ENCODE measurements around the gene NTN1. TPM values are rescaled to one million over a fixed set of nuclear protein-coding genes. Genes with fewer than 3 reads are reported as not detected.

NTN1 gene
- polyA plus RNA-seq, 1 experiment: 0.05 TPM

- H3K27ac ChIP-seq (ENCODE audit: low read depth, low read length): no peak overlapping the region
- no peak for TF ChIP-seq CTCF (IDR thresholded peaks at IDR 0.05; ENCODE audit: low read depth, low read length)
- H3K27me3 ChIP-seq (ENCODE audit: control insufficient read depth, insufficient read depth, low read length): peaks cover 26% of the 10 kb centered on the region
- ChIA-PET CTCF (interaction anchor here (0.8 kb wide), 1 partner anchor 314 kb away, joined by 3 read pairs; no protein-coding TSS in a partner anchor), POLR2A (interaction anchor here (0.8 kb wide), 1 partner anchor 12 kb away, joined by 3 read pairs; no protein-coding TSS in a partner anchor)
- H3K4me3 ChIP-seq (ENCODE audit: low read depth, low read length): no peak overlapping the region
- H3K9me3 ChIP-seq (ENCODE audit: control insufficient read depth, insufficient read depth, low read length): no peaks in the 10 kb centered on the region
- no peak for DNase-seq (ENCODE audit: low read depth, low spot score)
These were observed 184.5 kb downstream of the NTN1 start for GRCh38 chr17:9205520-9206409.

GRCh38 chr17:9206410-9206703 lies 185.0 kb downstream of the NTN1 start:
- H3K9me3 ChIP-seq (ENCODE audit: control insufficient read depth, insufficient read depth, low read length): no peaks in the 10 kb centered on the region
- ChIA-PET CTCF (interaction anchor here (0.8 kb wide), 1 partner anchor 314 kb away, joined by 3 read pairs; no protein-coding TSS in a partner anchor), POLR2A (no interaction called here)
- H3K4me3 ChIP-seq (ENCODE audit: low read depth, low read length): no peak overlapping the region
- DNase-seq (ENCODE audit: low read depth, low spot score): no peak
- no peak for TF ChIP-seq CTCF (IDR thresholded peaks at IDR 0.05; ENCODE audit: low read depth, low read length)
- H3K27ac ChIP-seq (ENCODE audit: low read depth, low read length): no peak overlapping the region
- H3K27me3 ChIP-seq (ENCODE audit: control insufficient read depth, insufficient read depth, low read length): peaks cover 26% of the 10 kb centered on the region

DNA sequence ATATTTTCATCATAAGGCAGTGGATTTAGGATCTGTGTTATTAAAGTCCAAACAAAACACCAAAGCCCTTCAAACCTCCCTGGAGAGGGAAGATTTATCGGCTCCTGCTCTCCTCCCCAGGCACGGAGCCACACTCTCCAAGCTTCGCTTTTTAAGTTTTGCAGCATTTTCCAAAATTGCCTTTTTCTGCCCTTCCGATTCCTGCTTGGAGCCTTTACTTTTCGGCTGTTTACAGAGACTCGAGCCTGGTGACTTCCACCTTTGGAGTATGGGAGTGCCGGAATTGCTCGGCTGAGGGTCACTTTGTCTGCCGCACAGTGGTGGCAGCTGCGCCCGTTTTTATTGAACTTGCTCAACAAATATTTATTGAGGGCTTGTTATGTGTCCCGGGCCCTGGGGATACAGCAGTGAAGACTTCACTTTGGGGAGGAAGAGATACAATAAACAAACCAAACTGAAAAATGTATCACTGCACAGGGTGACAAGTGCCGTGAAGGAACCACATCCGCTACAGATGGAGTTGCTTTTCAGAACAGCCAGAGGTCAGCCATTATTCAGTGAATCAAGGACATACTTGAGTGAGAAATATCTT lies 185.5 kb downstream of the NTN1 start:
- H3K9me3 ChIP-seq (ENCODE audit: control insufficient read depth, insufficient read depth, low read length): no peaks in the 10 kb centered on the region
- ChIA-PET CTCF (no interaction called here), POLR2A (no interaction called here)
- no peak overlapping the region for H3K27ac ChIP-seq (ENCODE audit: low read depth, low read length)
- no peak for DNase-seq (ENCODE audit: low read depth, low spot score)
- TF ChIP-seq CTCF (IDR thresholded peaks at IDR 0.05; ENCODE audit: low read depth, low read length): no peak
- H3K27me3 ChIP-seq (ENCODE audit: control insufficient read depth, insufficient read depth, low read length): peaks cover 26% of the 10 kb centered on the region
- no peak overlapping the region for H3K4me3 ChIP-seq (ENCODE audit: low read depth, low read length)

- peaks cover 26% of the 10 kb centered on the region for H3K27me3 ChIP-seq (ENCODE audit: control insufficient read depth, insufficient read depth, low read length)
- CTCF ChIA-PET: interaction anchor here (0.6 kb wide), 1 partner anchor 150 kb away, joined by 4 read pairs; no protein-coding TSS in a partner anchor
These were observed 187.2 kb downstream of the NTN1 start for GRCh38 chr17:9208381-9209105.

More at GRCh38 chr17:9208381-9209105, 187.2 kb downstream of the NTN1 start:
- Histone ChIP-seq H3K9me3 (ENCODE audit: control insufficient read depth, insufficient read depth, low read length) (no peaks in the 10 kb centered on the region; the same call in 1 of the 2 replicates), H3K4me3 (ENCODE audit: low read depth, low read length) (no peak overlapping the region), H3K27ac (ENCODE audit: low read depth, low read length) (no peak overlapping the region)
- TF ChIP-seq CTCF (IDR thresholded peaks at IDR 0.05; ENCODE audit: low read depth, low read length): no peak
- DNase-seq (ENCODE audit: low read depth, low spot score): no peak
- POLR2A ChIA-PET: no interaction called here
